Measurements from ENCODE around the gene STK32B. TPM values are rescaled to one million over a fixed set of nuclear protein-coding genes. Genes with fewer than 3 reads are reported as not detected.

STK32B gene
- total and polyA plus RNA-seq, 2 experiments from 2014 or later: 0.71 to 2.3 TPM

DNA sequence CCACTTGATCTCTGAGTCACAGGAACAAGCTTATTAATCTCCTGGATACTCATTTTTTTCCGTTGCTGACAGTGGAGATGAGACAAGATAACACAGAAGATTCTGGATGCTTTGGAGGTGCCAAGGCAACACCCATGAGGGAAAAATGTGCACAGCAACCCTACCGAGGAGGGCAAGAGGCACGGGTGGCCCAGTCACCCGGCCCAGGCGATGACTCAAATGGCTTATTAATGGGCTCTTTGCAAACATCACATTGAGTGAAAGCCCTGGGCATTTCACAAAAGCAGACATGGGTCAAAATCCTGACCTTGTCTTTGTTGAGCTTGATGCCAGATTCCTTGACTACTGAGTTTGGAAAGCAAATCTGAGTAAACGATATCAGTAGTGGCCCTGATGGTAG is 315.1 kb downstream of the STK32B start (continued):
- TF ChIP-seq CREB1 (CRISPR knock-in tag; IDR thresholded peaks at IDR 0.05; ENCODE audit: low read depth) (no peak), EZH2 (IDR thresholded peaks at IDR 0.05; ENCODE audit: low read depth, unreplicated experiment) (no peak)

DNA sequence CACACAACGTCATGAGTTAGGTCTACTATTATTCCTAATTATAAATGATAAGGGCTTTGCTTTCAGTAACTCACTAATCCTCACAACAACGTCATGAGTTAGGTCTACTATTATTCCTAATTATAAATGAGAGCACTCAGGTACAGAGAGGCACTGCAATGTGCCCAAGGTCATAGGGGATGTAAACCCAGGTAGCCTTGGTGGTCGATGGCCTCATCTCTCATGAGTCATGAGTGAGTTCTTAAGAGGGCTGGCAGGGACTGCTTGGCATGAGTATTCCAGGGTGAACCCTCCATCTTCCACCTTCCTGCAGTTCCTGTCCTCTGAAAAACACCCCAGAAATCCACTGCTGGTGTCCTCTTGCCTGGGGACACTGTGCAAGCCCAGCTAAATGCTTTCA is 317.1 kb downstream of the STK32B start:
- Histone ChIP-seq H3K79me2 (replicated peaks; ENCODE audit: insufficient read depth) (no peaks in the 10 kb centered on the region), H3K9me2 (ENCODE audit: insufficient read depth) (no peaks in the 10 kb centered on the region), H3K36me3 (ENCODE audit: insufficient read depth) (no peaks in the 10 kb centered on the region; the same call in 1 of the 2 replicates), H3K4me1 (ENCODE audit: insufficient read depth) (peaks cover 7% of the 10 kb centered on the region; the same call in 1 of the 2 replicates), H3K27ac (ENCODE audit: low read depth) (no peak overlapping the region), H4K20me1 (replicated peaks; ENCODE audit: insufficient read depth) (no peaks in the 10 kb centered on the region), H3K4me3 (no peak overlapping the region), H2AFZ (no peak overlapping the region), H3K27me3 (ENCODE audit: insufficient read depth) (no peaks in the 10 kb centered on the region), H3F3A (replicated peaks; ENCODE audit: low read depth) (no peaks in the 10 kb centered on the region), H3K4me2 (no peak overlapping the region)
- DNase-seq (ENCODE audit: low spot score) (no peak), ATAC-seq (no peak)
- H3K27me3 Mint-ChIP-seq (ENCODE audit: insufficient read depth, low read depth, poor library complexity): peaks cover 1% of the 10 kb centered on the region
- H3K9me3 Mint-ChIP-seq: no peaks in the 10 kb centered on the region
- H3K4me3 Mint-ChIP-seq: no peak overlapping the region
- H3K27ac Mint-ChIP-seq: no peak overlapping the region
- peaks cover 10% of the 10 kb centered on the region; the same call in 2 of the 3 replicates for H3K4me1 Mint-ChIP-seq
- no peaks in the 10 kb centered on the region for H3K36me3 Mint-ChIP-seq (ENCODE audit: low read depth)
- TF ChIP-seq NANOG (IDR thresholded peaks at IDR 0.05; ENCODE audit: borderline replicate concordance): no peak
- no peak for TF ChIP-seq CREB1 (CRISPR knock-in tag; IDR thresholded peaks at IDR 0.05; ENCODE audit: low read depth)
- TF ChIP-seq, protein P1, sequence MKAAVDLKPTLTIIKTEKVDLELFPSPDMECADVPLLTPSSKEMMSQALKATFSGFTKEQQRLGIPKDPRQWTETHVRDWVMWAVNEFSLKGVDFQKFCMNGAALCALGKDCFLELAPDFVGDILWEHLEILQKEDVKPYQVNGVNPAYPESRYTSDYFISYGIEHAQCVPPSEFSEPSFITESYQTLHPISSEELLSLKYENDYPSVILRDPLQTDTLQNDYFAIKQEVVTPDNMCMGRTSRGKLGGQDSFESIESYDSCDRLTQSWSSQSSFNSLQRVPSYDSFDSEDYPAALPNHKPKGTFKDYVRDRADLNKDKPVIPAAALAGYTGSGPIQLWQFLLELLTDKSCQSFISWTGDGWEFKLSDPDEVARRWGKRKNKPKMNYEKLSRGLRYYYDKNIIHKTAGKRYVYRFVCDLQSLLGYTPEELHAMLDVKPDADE (IDR thresholded peaks at IDR 0.05): no peak
- TF ChIP-seq, protein P2, sequence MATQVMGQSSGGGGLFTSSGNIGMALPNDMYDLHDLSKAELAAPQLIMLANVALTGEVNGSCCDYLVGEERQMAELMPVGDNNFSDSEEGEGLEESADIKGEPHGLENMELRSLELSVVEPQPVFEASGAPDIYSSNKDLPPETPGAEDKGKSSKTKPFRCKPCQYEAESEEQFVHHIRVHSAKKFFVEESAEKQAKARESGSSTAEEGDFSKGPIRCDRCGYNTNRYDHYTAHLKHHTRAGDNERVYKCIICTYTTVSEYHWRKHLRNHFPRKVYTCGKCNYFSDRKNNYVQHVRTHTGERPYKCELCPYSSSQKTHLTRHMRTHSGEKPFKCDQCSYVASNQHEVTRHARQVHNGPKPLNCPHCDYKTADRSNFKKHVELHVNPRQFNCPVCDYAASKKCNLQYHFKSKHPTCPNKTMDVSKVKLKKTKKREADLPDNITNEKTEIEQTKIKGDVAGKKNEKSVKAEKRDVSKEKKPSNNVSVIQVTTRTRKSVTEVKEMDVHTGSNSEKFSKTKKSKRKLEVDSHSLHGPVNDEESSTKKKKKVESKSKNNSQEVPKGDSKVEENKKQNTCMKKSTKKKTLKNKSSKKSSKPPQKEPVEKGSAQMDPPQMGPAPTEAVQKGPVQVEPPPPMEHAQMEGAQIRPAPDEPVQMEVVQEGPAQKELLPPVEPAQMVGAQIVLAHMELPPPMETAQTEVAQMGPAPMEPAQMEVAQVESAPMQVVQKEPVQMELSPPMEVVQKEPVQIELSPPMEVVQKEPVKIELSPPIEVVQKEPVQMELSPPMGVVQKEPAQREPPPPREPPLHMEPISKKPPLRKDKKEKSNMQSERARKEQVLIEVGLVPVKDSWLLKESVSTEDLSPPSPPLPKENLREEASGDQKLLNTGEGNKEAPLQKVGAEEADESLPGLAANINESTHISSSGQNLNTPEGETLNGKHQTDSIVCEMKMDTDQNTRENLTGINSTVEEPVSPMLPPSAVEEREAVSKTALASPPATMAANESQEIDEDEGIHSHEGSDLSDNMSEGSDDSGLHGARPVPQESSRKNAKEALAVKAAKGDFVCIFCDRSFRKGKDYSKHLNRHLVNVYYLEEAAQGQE (IDR thresholded peaks at IDR 0.05; ENCODE audit: unreplicated experiment): no peak
- TF ChIP-seq JUNB (IDR thresholded peaks at IDR 0.05; ENCODE audit: unreplicated experiment): no peak
- TF ChIP-seq POLR2AphosphoS5 (IDR thresholded peaks at IDR 0.05; ENCODE audit: low read depth): no peak
- TF ChIP-seq, protein P3, sequence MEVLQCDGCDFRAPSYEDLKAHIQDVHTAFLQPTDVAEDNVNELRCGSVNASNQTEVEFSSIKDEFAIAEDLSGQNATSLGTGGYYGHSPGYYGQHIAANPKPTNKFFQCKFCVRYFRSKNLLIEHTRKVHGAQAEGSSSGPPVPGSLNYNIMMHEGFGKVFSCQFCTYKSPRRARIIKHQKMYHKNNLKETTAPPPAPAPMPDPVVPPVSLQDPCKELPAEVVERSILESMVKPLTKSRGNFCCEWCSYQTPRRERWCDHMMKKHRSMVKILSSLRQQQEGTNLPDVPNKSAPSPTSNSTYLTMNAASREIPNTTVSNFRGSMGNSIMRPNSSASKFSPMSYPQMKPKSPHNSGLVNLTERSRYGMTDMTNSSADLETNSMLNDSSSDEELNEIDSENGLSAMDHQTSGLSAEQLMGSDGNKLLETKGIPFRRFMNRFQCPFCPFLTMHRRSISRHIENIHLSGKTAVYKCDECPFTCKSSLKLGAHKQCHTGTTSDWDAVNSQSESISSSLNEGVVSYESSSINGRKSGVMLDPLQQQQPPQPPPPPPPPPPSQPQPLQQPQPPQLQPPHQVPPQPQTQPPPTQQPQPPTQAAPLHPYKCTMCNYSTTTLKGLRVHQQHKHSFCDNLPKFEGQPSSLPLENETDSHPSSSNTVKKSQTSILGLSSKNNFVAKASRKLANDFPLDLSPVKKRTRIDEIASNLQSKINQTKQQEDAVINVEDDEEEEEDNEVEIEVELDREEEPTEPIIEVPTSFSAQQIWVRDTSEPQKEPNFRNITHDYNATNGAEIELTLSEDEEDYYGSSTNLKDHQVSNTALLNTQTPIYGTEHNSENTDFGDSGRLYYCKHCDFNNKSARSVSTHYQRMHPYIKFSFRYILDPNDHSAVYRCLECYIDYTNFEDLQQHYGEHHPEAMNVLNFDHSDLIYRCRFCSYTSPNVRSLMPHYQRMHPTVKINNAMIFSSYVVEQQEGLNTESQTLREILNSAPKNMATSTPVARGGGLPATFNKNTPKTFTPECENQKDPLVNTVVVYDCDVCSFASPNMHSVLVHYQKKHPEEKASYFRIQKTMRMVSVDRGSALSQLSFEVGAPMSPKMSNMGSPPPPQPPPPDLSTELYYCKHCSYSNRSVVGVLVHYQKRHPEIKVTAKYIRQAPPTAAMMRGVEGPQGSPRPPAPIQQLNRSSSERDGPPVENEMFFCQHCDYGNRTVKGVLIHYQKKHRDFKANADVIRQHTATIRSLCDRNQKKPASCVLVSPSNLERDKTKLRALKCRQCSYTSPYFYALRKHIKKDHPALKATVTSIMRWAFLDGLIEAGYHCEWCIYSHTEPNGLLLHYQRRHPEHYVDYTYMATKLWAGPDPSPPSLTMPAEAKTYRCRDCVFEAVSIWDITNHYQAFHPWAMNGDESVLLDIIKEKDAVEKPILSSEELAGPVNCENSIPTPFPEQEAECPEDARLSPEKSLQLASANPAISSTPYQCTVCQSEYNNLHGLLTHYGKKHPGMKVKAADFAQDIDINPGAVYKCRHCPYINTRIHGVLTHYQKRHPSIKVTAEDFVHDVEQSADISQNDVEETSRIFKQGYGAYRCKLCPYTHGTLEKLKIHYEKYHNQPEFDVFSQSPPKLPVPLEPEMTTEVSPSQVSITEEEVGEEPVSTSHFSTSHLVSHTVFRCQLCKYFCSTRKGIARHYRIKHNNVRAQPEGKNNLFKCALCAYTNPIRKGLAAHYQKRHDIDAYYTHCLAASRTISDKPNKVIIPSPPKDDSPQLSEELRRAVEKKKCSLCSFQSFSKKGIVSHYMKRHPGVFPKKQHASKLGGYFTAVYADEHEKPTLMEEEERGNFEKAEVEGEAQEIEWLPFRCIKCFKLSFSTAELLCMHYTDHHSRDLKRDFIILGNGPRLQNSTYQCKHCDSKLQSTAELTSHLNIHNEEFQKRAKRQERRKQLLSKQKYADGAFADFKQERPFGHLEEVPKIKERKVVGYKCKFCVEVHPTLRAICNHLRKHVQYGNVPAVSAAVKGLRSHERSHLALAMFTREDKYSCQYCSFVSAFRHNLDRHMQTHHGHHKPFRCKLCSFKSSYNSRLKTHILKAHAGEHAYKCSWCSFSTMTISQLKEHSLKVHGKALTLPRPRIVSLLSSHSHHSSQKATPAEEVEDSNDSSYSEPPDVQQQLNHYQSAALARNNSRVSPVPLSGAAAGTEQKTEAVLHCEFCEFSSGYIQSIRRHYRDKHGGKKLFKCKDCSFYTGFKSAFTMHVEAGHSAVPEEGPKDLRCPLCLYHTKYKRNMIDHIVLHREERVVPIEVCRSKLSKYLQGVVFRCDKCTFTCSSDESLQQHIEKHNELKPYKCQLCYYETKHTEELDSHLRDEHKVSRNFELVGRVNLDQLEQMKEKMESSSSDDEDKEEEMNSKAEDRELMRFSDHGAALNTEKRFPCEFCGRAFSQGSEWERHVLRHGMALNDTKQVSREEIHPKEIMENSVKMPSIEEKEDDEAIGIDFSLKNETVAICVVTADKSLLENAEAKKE (CRISPR knock-in tag; IDR thresholded peaks at IDR 0.05): no peak
- no peak for TF ChIP-seq ZNF114 (CRISPR knock-in tag; IDR thresholded peaks at IDR 0.05)
- TF ChIP-seq STAT1 (IDR thresholded peaks at IDR 0.05; ENCODE audit: unreplicated experiment): no peak
- no peak for TF ChIP-seq CTCF (conservative IDR thresholded peaks at IDR 0.05; ENCODE audit: low read depth in 2 of 2)
- no peak for TF ChIP-seq EZH2 (IDR thresholded peaks at IDR 0.05; ENCODE audit: low read depth, unreplicated experiment)
- TF ChIP-seq ZNF331 (CRISPR knock-in tag; IDR thresholded peaks at IDR 0.05; ENCODE audit: low read depth): no peak
- no peak for TF ChIP-seq EZH2phosphoT487 (IDR thresholded peaks at IDR 0.05; ENCODE audit: unreplicated experiment)
